Peyer's patch (tissue), 4 donors: ENCODE results near the gene KIRREL1.

Experiments
- POLR2A ChIP-seq, 2 donors: fragments of 450-650 bp; IDR thresholded peaks; one replicate each; pipeline ENCODE4 v1.5.1; 2017; ENCODE audit warnings: antibody characterized with exemption in 2 of 2, mild to moderate bottlenecking in 2 of 2, moderate library complexity in 2 of 2
- TF ChIP-seq, protein P1 (sequence below), 6 experiments: fragments of 450-650 bp in 4 of 6; fragments of 200-600 bp in 2 of 6; sonication (generic) in 1 of 6; IDR thresholded peaks; one replicate each; pipeline ENCODE4 v1.5.1; 2017 to 2019; ENCODE audit warnings: antibody characterized with exemption in 6 of 6, mild to moderate bottlenecking in 3 of 6, moderate library complexity in 1 of 6

- TF ChIP-seq, protein P1, sequence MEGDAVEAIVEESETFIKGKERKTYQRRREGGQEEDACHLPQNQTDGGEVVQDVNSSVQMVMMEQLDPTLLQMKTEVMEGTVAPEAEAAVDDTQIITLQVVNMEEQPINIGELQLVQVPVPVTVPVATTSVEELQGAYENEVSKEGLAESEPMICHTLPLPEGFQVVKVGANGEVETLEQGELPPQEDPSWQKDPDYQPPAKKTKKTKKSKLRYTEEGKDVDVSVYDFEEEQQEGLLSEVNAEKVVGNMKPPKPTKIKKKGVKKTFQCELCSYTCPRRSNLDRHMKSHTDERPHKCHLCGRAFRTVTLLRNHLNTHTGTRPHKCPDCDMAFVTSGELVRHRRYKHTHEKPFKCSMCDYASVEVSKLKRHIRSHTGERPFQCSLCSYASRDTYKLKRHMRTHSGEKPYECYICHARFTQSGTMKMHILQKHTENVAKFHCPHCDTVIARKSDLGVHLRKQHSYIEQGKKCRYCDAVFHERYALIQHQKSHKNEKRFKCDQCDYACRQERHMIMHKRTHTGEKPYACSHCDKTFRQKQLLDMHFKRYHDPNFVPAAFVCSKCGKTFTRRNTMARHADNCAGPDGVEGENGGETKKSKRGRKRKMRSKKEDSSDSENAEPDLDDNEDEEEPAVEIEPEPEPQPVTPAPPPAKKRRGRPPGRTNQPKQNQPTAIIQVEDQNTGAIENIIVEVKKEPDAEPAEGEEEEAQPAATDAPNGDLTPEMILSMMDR (IDR thresholded peaks at IDR 0.05), result no peak
- no peak for TF ChIP-seq POLR2A (IDR thresholded peaks at IDR 0.05)
These were observed 44.4 kb upstream of the KIRREL1 start for GRCh38 chr1:157949074-157949354.
